IPS-11a (cell line): ENCODE results near the gene PAQR4.
A peak's percentile ranks its signal among the peaks of the same experiment; 100 is the strongest.

Source experiments
- H3K4me3 ChIP-seq: one replicate; pipeline ENCODE4 v1.5.1; 2013; ENCODE audit warnings: low read depth, low read length, control low read depth

PAQR4 gene

GRCh38 chr16:3003582-3004270 is 34.6 kb downstream of the PAQR4 start:
- no peak overlapping the region for H3K4me3 ChIP-seq

- H3K4me3 ChIP-seq: peak overlapping the region; percentile 8
Observed at GRCh38 chr16:3004319-3004718, 35.2 kb downstream of the PAQR4 start.

- H3K4me3 ChIP-seq: peak overlapping the region; percentile 35
Observed at GRCh38 chr16:3004781-3005284, 35.7 kb downstream of the PAQR4 start.

GRCh38 chr16:3007059-3007956 is 38.2 kb downstream of the PAQR4 start:
- H3K4me3 ChIP-seq: no peak overlapping the region

- peak overlapping the region; percentile 18 for H3K4me3 ChIP-seq
Observed at GRCh38 chr16:3007957-3008689, 39.0 kb downstream of the PAQR4 start.

GRCh38 chr16:3008690-3009037 is 39.5 kb downstream of the PAQR4 start:
- no peak overlapping the region for H3K4me3 ChIP-seq

- H3K4me3 ChIP-seq: no peak overlapping the region
Observed at GRCh38 chr16:3009568-3010390, 40.6 kb downstream of the PAQR4 start.

GRCh38 chr16:3010510-3010909 is 41.4 kb downstream of the PAQR4 start:
- H3K4me3 ChIP-seq: no peak overlapping the region

- no peak overlapping the region for H3K4me3 ChIP-seq
Observed at GRCh38 chr16:3012246-3012645, 43.1 kb downstream of the PAQR4 start.

GRCh38 chr16:3012828-3013420 is 43.8 kb downstream of the PAQR4 start, which contains the start of gene CLDN9:
Gene CLDN9 (plus strand): TSS chr16:3012923. CDS start chr16:3013363, 440 bp downstream.
- no peak within 1 kb of the TSS for H3K4me3 ChIP-seq

- no peak overlapping the region for H3K4me3 ChIP-seq
Observed at GRCh38 chr16:3013491-3013951, 44.4 kb downstream of the PAQR4 start.

GRCh38 chr16:3013998-3014690 is 45.0 kb downstream of the PAQR4 start:
- H3K4me3 ChIP-seq: no peak overlapping the region

GRCh38 chr16:3014971-3015370 is 45.8 kb downstream of the PAQR4 start:
- H3K4me3 ChIP-seq: no peak overlapping the region

- H3K4me3 ChIP-seq: no peak overlapping the region
Observed at GRCh38 chr16:3015865-3016521, 46.8 kb downstream of the PAQR4 start.

GRCh38 chr16:3017344-3017743 is 48.2 kb downstream of the PAQR4 start:
- H3K4me3 ChIP-seq: peak overlapping the region; percentile 93

- peak within 1 kb of the TSS; percentile 93 for H3K4me3 ChIP-seq
Observed at GRCh38 chr16:3017794-3018506, 48.8 kb downstream of the PAQR4 start, which contains the start of gene CLDN6. Gene CLDN6 (minus strand): TSS chr16:3018183. CDS start chr16:3016021, 2,162 bp downstream.

GRCh38 chr16:3019594-3020246 is 50.6 kb downstream of the PAQR4 start:
- peak overlapping the region; percentile 28 for H3K4me3 ChIP-seq

GRCh38 chr16:3020247-3020603 is 51.1 kb downstream of the PAQR4 start, which contains the start of gene TNFRSF12A:
Gene TNFRSF12A (plus strand): TSS chr16:3020368. CDS start chr16:3020398, 30 bp downstream.
- H3K4me3 ChIP-seq: peak within 1 kb of the TSS; percentile 85
